Esophagus squamous epithelium (tissue), 4 donors: Measurements from ENCODE around the gene SPTAN1.

Source experiments
- POLR2A ChIP-seq, 4 donors: fragments of 450-650 bp; IDR thresholded peaks; one replicate each; pipeline ENCODE4 v1.6.1; 2017; ENCODE audit warnings: antibody characterized with exemption in 4 of 4, mild to moderate bottlenecking in 4 of 4, moderate library complexity in 3 of 4
- TF ChIP-seq, protein P1 (sequence below), 6 experiments: fragments of 450-650 bp in 4 of 6; fragments of 200-600 bp in 2 of 6; sonication (generic) in 2 of 6; IDR thresholded peaks; one replicate each; pipeline ENCODE4 v1.5.1; 2016 to 2019; ENCODE audit warnings: antibody characterized with exemption in 6 of 6, mild to moderate bottlenecking in 4 of 6, moderate library complexity in 4 of 6

GRCh38 chr9:128575469-128575868, 23.1 kb downstream of the SPTAN1 start:
- TF ChIP-seq, protein P1, sequence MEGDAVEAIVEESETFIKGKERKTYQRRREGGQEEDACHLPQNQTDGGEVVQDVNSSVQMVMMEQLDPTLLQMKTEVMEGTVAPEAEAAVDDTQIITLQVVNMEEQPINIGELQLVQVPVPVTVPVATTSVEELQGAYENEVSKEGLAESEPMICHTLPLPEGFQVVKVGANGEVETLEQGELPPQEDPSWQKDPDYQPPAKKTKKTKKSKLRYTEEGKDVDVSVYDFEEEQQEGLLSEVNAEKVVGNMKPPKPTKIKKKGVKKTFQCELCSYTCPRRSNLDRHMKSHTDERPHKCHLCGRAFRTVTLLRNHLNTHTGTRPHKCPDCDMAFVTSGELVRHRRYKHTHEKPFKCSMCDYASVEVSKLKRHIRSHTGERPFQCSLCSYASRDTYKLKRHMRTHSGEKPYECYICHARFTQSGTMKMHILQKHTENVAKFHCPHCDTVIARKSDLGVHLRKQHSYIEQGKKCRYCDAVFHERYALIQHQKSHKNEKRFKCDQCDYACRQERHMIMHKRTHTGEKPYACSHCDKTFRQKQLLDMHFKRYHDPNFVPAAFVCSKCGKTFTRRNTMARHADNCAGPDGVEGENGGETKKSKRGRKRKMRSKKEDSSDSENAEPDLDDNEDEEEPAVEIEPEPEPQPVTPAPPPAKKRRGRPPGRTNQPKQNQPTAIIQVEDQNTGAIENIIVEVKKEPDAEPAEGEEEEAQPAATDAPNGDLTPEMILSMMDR (IDR thresholded peaks at IDR 0.05) = no peak
- TF ChIP-seq POLR2A (IDR thresholded peaks at IDR 0.05) = no peak
